HepG2 (cell line): ENCODE data around the gene MBD3. TPM values are rescaled to one million over a fixed set of nuclear protein-coding genes. Genes with fewer than 3 reads are reported as not detected.

Experiments
- ELK4 ChIP-seq: sonication (generic); formaldehyde crosslinking; IDR thresholded peaks from 2 replicates; pipeline ENCODE4 v1.9.0; 2021; ENCODE audit warnings: missing genetic modification reagents, borderline replicate concordance
- HMG20A ChIP-seq: IDR thresholded peaks from 2 replicates; pipeline ENCODE4 v1.6.1; 2016; ENCODE audit warnings: borderline replicate concordance
- MIER2 ChIP-seq: IDR thresholded peaks from 2 replicates; pipeline ENCODE4 v1.6.1; 2016; ENCODE audit warnings: missing biosample characterization, missing genetic modification reagents
- RARA ChIP-seq: IDR thresholded peaks from 2 replicates; pipeline ENCODE4 v1.6.1; 2016; ENCODE audit warnings: missing genetic modification reagents, missing compliant biosample characterization
- SMARCE1 ChIP-seq: fragments of 450-650 bp; IDR thresholded peaks from 2 replicates; pipeline ENCODE4 v1.6.1; 2017; ENCODE audit warnings: borderline replicate concordance
- STAG1 ChIP-seq: sonication (generic); formaldehyde crosslinking; IDR thresholded peaks from 2 replicates; pipeline ENCODE4 v1.4.0; 2020; ENCODE audit warnings: missing genetic modification reagents
- USF2 ChIP-seq, 2 experiments: sonication (generic) in 1 of 2; formaldehyde crosslinking in 1 of 2; IDR thresholded peaks; 2 replicates each; pipeline versions ENCODE4 v1.5.1 to v1.6.1; 2011 to 2020; ENCODE audit warnings: borderline replicate concordance in 1 of 2, low read depth in 1 of 2, low read length in 1 of 2, mild to moderate bottlenecking in 1 of 2, missing genetic modification reagents in 1 of 2, moderate library complexity in 1 of 2
- ZFP37 ChIP-seq: sonication (generic); formaldehyde crosslinking; IDR thresholded peaks from 2 replicates; pipeline ENCODE4 v1.4.0; 2020; ENCODE audit warnings: missing genetic modification reagents, borderline replicate concordance
- ZNF138 ChIP-seq: sonication (generic); formaldehyde crosslinking; IDR thresholded peaks from 2 replicates; pipeline ENCODE4 v1.5.0; 2020; ENCODE audit warnings: mild to moderate bottlenecking, low read depth, missing genetic modification reagents
- ZNF3 ChIP-seq: IDR thresholded peaks from 2 replicates; pipeline ENCODE4 v1.7.0; 2017; ENCODE audit warnings: inconsistent platforms
- polyA plus RNA-seq, 8 experiments: library from polyadenylated mRNA; depleted of rRNA in 3 of 8; stranded (reverse) in 7 of 8; unstranded in 1 of 8; fragments of >200 nt; fragmentation: Illumina TruSeq in 4 of 8; extraction: Trizol in 4 of 8; gene quantifications; 2 replicates each; pipeline versions ENCODE4 v1.2.1 to v1.2.3, GENCODE V29; 2011 to 2016; ENCODE audit warnings: low read depth in 4 of 8, missing spikeins in 1 of 8, mixed read lengths in 1 of 8; ENCODE audit not compliant: insufficient read depth in 1 of 8
- total RNA-seq, 5 experiments: library from RNA; depleted of rRNA; stranded (reverse); fragments of >200 nt; fragmentation: Illumina TruSeq; extraction: Trizol; gene quantifications; 2 replicates each; pipeline ENCODE4 v1.2.3, GENCODE V29; 2016; ENCODE audit warnings: low read depth in 1 of 5
- TF ChIP-seq, protein P1 (sequence below): sonication (generic); formaldehyde crosslinking; IDR thresholded peaks from 2 replicates; pipeline ENCODE4 v1.4.0; 2020; ENCODE audit warnings: mild to moderate bottlenecking, missing genetic modification reagents, borderline replicate concordance
- TF ChIP-seq, protein P2 (sequence below): sonication (generic); formaldehyde crosslinking; IDR thresholded peaks from 2 replicates; pipeline ENCODE4 v1.8.0; 2022; ENCODE audit warnings: mild to moderate bottlenecking, missing genetic modification reagents, borderline replicate concordance
- TF ChIP-seq, protein P3 (sequence below): sonication (generic); formaldehyde crosslinking; IDR thresholded peaks from 2 replicates; pipeline ENCODE4 v1.4.0; 2020; ENCODE audit warnings: mild to moderate bottlenecking, missing genetic modification reagents

Gene MBD3
- total and polyA plus RNA-seq, 2 of the 13 experiments (the other 11 are each of a cell fraction or from before 2014, with no cell fraction given) = 21.2 to 76.9 TPM

GRCh38 chr19:1605236-1606137 is 12.8 kb upstream of the MBD3 start, which contains the start of gene UQCR11 (continued):
- TF ChIP-seq, protein P1, sequence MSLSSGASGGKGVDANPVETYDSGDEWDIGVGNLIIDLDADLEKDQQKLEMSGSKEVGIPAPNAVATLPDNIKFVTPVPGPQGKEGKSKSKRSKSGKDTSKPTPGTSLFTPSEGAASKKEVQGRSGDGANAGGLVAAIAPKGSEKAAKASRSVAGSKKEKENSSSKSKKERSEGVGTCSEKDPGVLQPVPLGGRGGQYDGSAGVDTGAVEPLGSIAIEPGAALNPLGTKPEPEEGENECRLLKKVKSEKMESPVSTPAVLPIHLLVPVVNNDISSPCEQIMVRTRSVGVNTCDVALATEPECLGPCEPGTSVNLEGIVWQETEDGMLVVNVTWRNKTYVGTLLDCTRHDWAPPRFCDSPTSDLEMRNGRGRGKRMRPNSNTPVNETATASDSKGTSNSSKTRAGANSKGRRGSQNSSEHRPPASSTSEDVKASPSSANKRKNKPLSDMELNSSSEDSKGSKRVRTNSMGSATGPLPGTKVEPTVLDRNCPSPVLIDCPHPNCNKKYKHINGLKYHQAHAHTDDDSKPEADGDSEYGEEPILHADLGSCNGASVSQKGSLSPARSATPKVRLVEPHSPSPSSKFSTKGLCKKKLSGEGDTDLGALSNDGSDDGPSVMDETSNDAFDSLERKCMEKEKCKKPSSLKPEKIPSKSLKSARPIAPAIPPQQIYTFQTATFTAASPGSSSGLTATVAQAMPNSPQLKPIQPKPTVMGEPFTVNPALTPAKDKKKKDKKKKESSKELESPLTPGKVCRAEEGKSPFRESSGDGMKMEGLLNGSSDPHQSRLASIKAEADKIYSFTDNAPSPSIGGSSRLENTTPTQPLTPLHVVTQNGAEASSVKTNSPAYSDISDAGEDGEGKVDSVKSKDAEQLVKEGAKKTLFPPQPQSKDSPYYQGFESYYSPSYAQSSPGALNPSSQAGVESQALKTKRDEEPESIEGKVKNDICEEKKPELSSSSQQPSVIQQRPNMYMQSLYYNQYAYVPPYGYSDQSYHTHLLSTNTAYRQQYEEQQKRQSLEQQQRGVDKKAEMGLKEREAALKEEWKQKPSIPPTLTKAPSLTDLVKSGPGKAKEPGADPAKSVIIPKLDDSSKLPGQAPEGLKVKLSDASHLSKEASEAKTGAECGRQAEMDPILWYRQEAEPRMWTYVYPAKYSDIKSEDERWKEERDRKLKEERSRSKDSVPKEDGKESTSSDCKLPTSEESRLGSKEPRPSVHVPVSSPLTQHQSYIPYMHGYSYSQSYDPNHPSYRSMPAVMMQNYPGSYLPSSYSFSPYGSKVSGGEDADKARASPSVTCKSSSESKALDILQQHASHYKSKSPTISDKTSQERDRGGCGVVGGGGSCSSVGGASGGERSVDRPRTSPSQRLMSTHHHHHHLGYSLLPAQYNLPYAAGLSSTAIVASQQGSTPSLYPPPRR (CRISPR knock-in tag) = no peak; the same call in 1 of the 2 replicates
- no peak for TF ChIP-seq SMARCE1
- TF ChIP-seq ZNF3 (CRISPR knock-in tag) = no peak
- no peak for TF ChIP-seq ELK4 (CRISPR knock-in tag)
- TF ChIP-seq, protein P2, sequence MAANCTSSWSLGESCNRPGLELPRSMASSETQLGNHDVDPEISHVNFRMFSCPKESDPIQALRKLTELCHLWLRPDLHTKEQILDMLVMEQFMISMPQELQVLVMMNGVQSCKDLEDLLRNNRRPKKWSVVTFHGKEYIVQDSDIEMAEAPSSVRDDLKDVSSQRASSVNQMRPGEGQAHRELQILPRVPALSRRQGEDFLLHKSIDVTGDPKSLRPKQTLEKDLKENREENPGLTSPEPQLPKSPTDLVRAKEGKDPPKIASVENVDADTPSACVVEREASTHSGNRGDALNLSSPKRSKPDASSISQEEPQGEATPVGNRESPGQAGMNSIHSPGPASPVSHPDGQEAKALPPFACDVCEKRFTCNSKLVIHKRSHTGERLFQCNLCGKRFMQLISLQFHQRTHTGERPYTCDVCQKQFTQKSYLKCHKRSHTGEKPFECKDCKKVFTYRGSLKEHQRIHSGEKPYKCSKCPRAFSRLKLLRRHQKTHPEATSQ (CRISPR knock-in tag) = no peak
- peak; percentile 74 for TF ChIP-seq STAG1 (CRISPR knock-in tag)
- TF ChIP-seq ZNF138 (CRISPR knock-in tag) = 0 out of 2 replicates have a peak, but pooled peaks have one; percentile 9
- TF ChIP-seq, protein P3, sequence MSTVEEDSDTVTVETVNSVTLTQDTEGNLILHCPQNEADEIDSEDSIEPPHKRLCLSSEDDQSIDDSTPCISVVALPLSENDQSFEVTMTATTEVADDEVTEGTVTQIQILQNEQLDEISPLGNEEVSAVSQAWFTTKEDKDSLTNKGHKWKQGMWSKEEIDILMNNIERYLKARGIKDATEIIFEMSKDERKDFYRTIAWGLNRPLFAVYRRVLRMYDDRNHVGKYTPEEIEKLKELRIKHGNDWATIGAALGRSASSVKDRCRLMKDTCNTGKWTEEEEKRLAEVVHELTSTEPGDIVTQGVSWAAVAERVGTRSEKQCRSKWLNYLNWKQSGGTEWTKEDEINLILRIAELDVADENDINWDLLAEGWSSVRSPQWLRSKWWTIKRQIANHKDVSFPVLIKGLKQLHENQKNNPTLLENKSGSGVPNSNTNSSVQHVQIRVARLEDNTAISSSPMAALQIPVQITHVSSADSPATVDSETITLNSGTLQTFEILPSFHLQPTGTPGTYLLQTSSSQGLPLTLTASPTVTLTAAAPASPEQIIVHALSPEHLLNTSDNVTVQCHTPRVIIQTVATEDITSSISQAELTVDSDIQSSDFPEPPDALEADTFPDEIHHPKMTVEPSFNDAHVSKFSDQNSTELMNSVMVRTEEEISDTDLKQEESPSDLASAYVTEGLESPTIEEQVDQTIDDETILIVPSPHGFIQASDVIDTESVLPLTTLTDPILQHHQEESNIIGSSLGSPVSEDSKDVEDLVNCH (CRISPR knock-in tag) = no peak
- TF ChIP-seq MIER2 = 0 out of 2 replicates have a peak, but pooled peaks have one; percentile 37
- TF ChIP-seq USF2 (IDR thresholded peaks at IDR 0.05; ENCODE audit: low read depth, low read length) = peak; percentile 78
- TF ChIP-seq USF2 (CRISPR knock-in tag; IDR thresholded peaks at IDR 0.05; ENCODE audit: borderline replicate concordance) = peak; percentile 90; the same call in 1 of the 2 replicates
- TF ChIP-seq HMG20A (CRISPR knock-in tag) = no peak
- peak; percentile 34; the same call in 1 of the 2 replicates for TF ChIP-seq RARA
- TF ChIP-seq ZFP37 = 0 out of 2 replicates have a peak, but pooled peaks have one; percentile 79
